GM23248 (cell line): ENCODE data around the gene MUC15. TPM values are rescaled to one million over a fixed set of nuclear protein-coding genes. Genes with fewer than 3 reads are reported as not detected.
"Not testable (repeated sequence)": the region's sequence is repeated elsewhere in the genome, so short reads cannot be mapped to it uniquely, and the experiment has no call there.

ENCODE experiments used
- DNase-seq: peaks from one replicate; pipeline ENCODE4 v3.0.0-alpha.2; 2015
- H2AFZ ChIP-seq: fragments of 200-600 bp; sonication (generic); 2 replicates; pipeline ENCODE4 v1.6.1; 2016; ENCODE audit warnings: antibody characterized with exemption
- H3F3A ChIP-seq: fragments of 200-600 bp; sonication (generic); 2 replicates; pipeline ENCODE4 v1.6.1; 2016; ENCODE audit warnings: mild to moderate bottlenecking, antibody characterized with exemption, mixed run types; ENCODE audit not compliant: insufficient read depth
- H3K27ac ChIP-seq: fragments of 200-600 bp; sonication (generic); 2 replicates; pipeline ENCODE4 v1.5.1; 2016; ENCODE audit warnings: mild to moderate bottlenecking
- H3K27me3 ChIP-seq: fragments of 200-600 bp; sonication (generic); replicated peaks from 2 replicates; pipeline ENCODE4 v1.6.1; 2016; ENCODE audit warnings: mild to moderate bottlenecking; ENCODE audit not compliant: insufficient read depth
- H3K36me3 ChIP-seq: fragments of 200-600 bp; sonication (generic); 2 replicates; pipeline ENCODE4 v1.6.1; 2016; ENCODE audit warnings: low read depth, mild to moderate bottlenecking
- H3K4me1 ChIP-seq: fragments of 200-600 bp; sonication (generic); 2 replicates; pipeline ENCODE4 v1.6.1; 2016; ENCODE audit warnings: mild to moderate bottlenecking; ENCODE audit not compliant: insufficient read depth
- H3K4me2 ChIP-seq: fragments of 200-600 bp; sonication (generic); one replicate; pipeline ENCODE4 v1.6.1; 2016; ENCODE audit warnings: mild to moderate bottlenecking; ENCODE audit not compliant: unreplicated experiment
- H3K4me3 ChIP-seq: fragments of 200-600 bp; sonication (generic); 2 replicates; pipeline ENCODE4 v1.5.1; 2016; ENCODE audit warnings: mild to moderate bottlenecking
- H3K79me2 ChIP-seq: fragments of 200-600 bp; sonication (generic); 2 replicates; pipeline ENCODE4 v1.6.1; 2016; ENCODE audit warnings: mild to moderate bottlenecking; ENCODE audit not compliant: insufficient read depth
- H3K9ac ChIP-seq: fragments of 200-600 bp; sonication (generic); 2 replicates; pipeline ENCODE4 v1.6.1; 2016; ENCODE audit warnings: mild to moderate bottlenecking
- H3K9me2 ChIP-seq: fragments of 200-600 bp; sonication (generic); 2 replicates; pipeline ENCODE4 v1.6.1; 2016; ENCODE audit warnings: mixed run types, mild to moderate bottlenecking, moderate library complexity; ENCODE audit not compliant: insufficient read depth
- H3K9me3 ChIP-seq: fragments of 200-600 bp; sonication (generic); one replicate; pipeline ENCODE4 v1.6.1; 2017; ENCODE audit warnings: low read depth
- H4K20me1 ChIP-seq: fragments of 200-600 bp; sonication (generic); 2 replicates; pipeline ENCODE4 v1.6.0; 2016; ENCODE audit not compliant: insufficient read depth
- EZH2 ChIP-seq: fragments of 200-600 bp; sonication (generic); IDR thresholded peaks from 2 replicates; pipeline ENCODE4 v1.6.1; 2018; ENCODE audit warnings: antibody characterized with exemption, mild to moderate bottlenecking; ENCODE audit not compliant: insufficient read depth, poor library complexity, severe bottlenecking
- EZH2phosphoT487 ChIP-seq: fragments of 200-600 bp; sonication (generic); IDR thresholded peaks from 2 replicates; pipeline ENCODE4 v1.6.1; 2018; ENCODE audit warnings: antibody characterized with exemption, moderate library complexity, mild to moderate bottlenecking, low read depth; ENCODE audit not compliant: insufficient read depth
- WGBS, 2 experiments: methylation state at CpG; one replicate each; pipeline ENCODE4 v1.1.6; 2015 to 2017; ENCODE audit warnings: low lambda C conversion rate in 2 of 2, low coverage in 1 of 2; ENCODE audit errors: missing lambda C conversion rate in 2 of 2; 5-methylcytosine and 5-hydroxymethylcytosine counted together
- in situ Hi-C: fragments of 300-500 bp; cut with MboI; formaldehyde crosslinking; loops from 2 replicates; pipeline ENCODE4 v1.15.0; 2020
- polyA plus RNA-seq: library from polyadenylated mRNA; unstranded; fragments of >200 nt; fragmentation: Nextera tagmentation; extraction: Ambion mirVana; gene quantifications from 2 replicates; pipeline ENCODE4 v1.2.1, GENCODE V29; 2016
- total RNA-seq: library from RNA; depleted of rRNA; stranded (reverse); fragments of >200 nt; shearing (Covaris generic); gene quantifications from 2 replicates; pipeline ENCODE4 v1.2.3, GENCODE V29; 2014

MUC15 gene
- total and polyA plus RNA-seq, 2 experiments from 2014 or later: 0.06 TPM; not detected in 1

DNA sequence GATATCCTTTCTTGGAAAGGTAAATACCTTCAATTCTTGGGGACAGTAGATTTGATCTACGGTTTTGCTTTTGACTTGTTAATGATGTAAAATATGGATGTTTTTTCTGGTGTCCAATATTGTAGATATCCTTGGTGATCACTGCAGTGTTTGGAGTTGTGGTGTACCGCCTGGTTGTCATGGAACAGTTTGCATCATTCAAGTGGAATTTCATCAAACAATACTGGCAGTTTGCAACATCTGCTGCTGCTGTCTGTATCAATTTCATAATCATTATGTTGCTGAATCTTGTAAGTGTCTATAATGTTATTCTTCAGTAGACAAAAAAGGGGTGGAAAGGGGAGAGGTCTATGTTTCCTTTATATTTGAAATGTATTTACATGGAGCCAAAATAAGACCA lies 27.4 kb upstream of the MUC15 start:
- WGBS, 2 experiments: 15 to 20% methylated on average over 2 of the region's 2 CpGs
- Histone ChIP-seq H3K9me3 (no peaks in the 10 kb centered on the region), H3K4me3 (no peak overlapping the region), H3K27ac (no peak overlapping the region), H4K20me1 (no peaks in the 10 kb centered on the region), H2AFZ (no peak overlapping the region), H3K4me1 (no peaks in the 10 kb centered on the region), H3K36me3 (no peaks in the 10 kb centered on the region), H3K4me2 (no peak overlapping the region), H3F3A (no peaks in the 10 kb centered on the region), H3K79me2 (no peaks in the 10 kb centered on the region), H3K9ac (no peak overlapping the region), H3K27me3 (no peaks in the 10 kb centered on the region), H3K9me2 (no peaks in the 10 kb centered on the region)
- DNase-seq: peak; percentile 70
- in situ Hi-C loops: no loop called here
- TF ChIP-seq EZH2phosphoT487 (no peak), EZH2 (no peak)

DNA sequence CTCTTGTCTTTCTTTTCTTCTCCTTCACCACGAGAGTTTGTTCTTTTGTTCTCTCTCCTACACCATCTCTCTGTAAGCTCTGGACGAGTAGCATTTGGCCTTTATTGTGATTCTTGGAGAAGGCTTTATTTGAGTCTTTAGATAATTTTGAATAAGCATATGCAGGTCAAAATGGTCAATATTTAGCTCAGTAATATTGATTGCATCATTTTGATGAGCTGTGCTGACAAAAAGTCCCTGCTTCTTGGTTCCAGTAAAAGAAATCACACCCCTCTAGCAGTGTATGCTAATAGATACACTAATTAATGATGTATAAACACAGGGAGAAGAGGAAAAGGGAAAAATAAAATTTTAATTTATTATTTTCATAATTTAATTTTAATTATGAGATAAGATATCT lies 25.8 kb upstream of the MUC15 start:
- no peaks in the 10 kb centered on the region for H3K9me2 ChIP-seq
- H3K27ac ChIP-seq: no peak overlapping the region
- no peak overlapping the region for H2AFZ ChIP-seq
- H3K36me3 ChIP-seq: no peaks in the 10 kb centered on the region
- no peaks in the 10 kb centered on the region for H3K27me3 ChIP-seq
- no peak overlapping the region for H3K4me2 ChIP-seq
- no peak overlapping the region for H3K4me3 ChIP-seq
- H3K9ac ChIP-seq: no peak overlapping the region
- H3K4me1 ChIP-seq: no peaks in the 10 kb centered on the region
- 88 to 93% methylated on average over 2 of the region's 2 CpGs for WGBS, 2 experiments
- DNase-seq: no peak
- no peaks in the 10 kb centered on the region for H3K79me2 ChIP-seq
- no peaks in the 10 kb centered on the region for H4K20me1 ChIP-seq
- no peaks in the 10 kb centered on the region for H3F3A ChIP-seq
- no peaks in the 10 kb centered on the region for H3K9me3 ChIP-seq
- in situ Hi-C loops: no loop called here
- no peak for TF ChIP-seq EZH2
- TF ChIP-seq EZH2phosphoT487: no peak

GRCh38 chr11:26597049-26597689 lies 25.1 kb upstream of the MUC15 start:
- H3K9ac ChIP-seq, H3K4me2 ChIP-seq, H3K27ac ChIP-seq, H3K79me2 ChIP-seq, H3F3A ChIP-seq, H3K27me3 ChIP-seq, H3K4me3 ChIP-seq, H4K20me1 ChIP-seq, H3K9me2 ChIP-seq, H3K36me3 ChIP-seq, DNase-seq, H3K4me1 ChIP-seq, in situ Hi-C loops, H2AFZ ChIP-seq, H3K9me3 ChIP-seq: not testable (repeated sequence)
- 92 to 94% methylated on average over 20 of the region's 20 CpGs for WGBS, 2 experiments

DNA sequence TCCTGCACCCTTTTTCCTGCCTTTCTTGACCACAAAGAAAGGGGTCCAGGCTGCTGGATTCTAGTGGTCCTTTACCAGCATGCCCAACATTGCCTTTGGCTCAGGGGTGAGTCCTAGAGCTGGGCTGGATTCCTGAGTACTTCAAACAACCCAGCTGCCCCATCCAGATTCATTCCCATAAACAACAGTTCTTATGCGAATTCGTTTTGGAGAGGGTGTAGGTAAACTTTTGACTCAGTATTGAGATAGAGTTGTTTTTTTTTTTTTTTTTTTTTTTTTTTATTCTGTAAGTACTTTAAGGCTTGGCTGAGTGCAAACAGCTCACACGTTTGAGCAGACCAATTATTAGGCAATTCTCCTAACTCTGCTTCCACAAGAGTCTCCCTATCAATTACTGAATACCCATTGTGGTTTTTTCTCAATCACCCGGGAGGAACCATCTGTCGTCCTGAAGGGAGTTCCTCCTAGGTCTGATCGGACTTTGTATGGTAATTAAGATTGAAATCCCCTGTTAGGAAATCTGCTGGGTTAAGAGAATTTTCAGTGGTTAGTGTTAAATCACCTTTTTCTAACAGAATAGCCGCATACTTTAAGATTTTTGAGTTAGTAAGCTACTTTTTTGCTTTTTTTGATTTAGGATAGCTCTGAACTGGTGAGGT lies 23.3 kb upstream of the MUC15 start:
- H3K4me3 ChIP-seq, H3K9ac ChIP-seq, H3K27me3 ChIP-seq, H3K9me3 ChIP-seq, H3K36me3 ChIP-seq, H3K9me2 ChIP-seq, H3K79me2 ChIP-seq, H3F3A ChIP-seq, H4K20me1 ChIP-seq, DNase-seq, H2AFZ ChIP-seq, H3K27ac ChIP-seq, in situ Hi-C loops, H3K4me1 ChIP-seq, H3K4me2 ChIP-seq: not testable (repeated sequence)
- WGBS, 2 experiments: 53% methylated on average over 7 of the region's 7 CpGs

DNA sequence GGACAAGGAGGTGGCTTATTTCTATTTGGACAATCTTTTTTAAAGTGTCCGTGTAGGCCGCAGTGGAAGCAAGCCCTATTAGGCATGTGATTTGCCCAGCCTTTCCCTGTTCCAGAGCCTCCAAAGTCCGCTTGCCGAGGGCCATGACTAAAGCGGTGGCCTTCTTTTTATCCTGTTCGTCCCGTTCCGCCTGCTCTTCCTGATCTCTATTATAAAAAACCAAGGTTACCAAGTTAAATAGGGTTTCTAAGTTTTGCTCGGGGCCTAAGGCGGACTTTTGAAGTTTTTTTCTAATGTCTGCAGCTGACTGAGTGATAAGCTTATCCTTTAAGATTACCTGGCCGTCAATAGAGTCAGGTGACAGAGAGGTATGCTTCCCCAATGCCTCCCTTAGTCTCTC lies 21.6 kb upstream of the MUC15 start:
- Histone ChIP-seq H3K4me1 (no peaks in the 10 kb centered on the region), H3F3A (no peaks in the 10 kb centered on the region), H3K9me2 (no peaks in the 10 kb centered on the region), H2AFZ (no peak overlapping the region), H3K9me3 (no peaks in the 10 kb centered on the region), H3K36me3 (no peaks in the 10 kb centered on the region), H4K20me1 (no peaks in the 10 kb centered on the region), H3K9ac (no peak overlapping the region), H3K27ac (no peak overlapping the region), H3K27me3 (no peaks in the 10 kb centered on the region), H3K4me3 (no peak overlapping the region), H3K4me2 (no peak overlapping the region), H3K79me2 (no peaks in the 10 kb centered on the region)
- no peak for TF ChIP-seq EZH2
- TF ChIP-seq EZH2phosphoT487: no peak
- DNase-seq: no peak
- 88 to 92% methylated on average over 11 of the region's 11 CpGs for WGBS, 2 experiments
- in situ Hi-C loops: no loop called here
